Sigmoid colon (tissue), 7 donors: ENCODE results near the gene NTNG1. TPM values are rescaled to one million over a fixed set of nuclear protein-coding genes. Genes with fewer than 3 reads are reported as not detected.

Experiments used
- DNase-seq: peaks from one replicate; pipeline ENCODE4 v3.0.0-alpha.2; 2019
- H3K27ac ChIP-seq, 4 donors: fragments of 200-600 bp; sonication (generic); one replicate each; pipeline ENCODE4 v1.5.1; 2016 to 2019; ENCODE audit warnings: mild to moderate bottlenecking in 1 of 4
- H3K27me3 ChIP-seq, 3 donors: fragments of 200-600 bp; sonication (generic); one replicate each; pipeline ENCODE4 v1.5.1; 2019; ENCODE audit warnings: mild to moderate bottlenecking in 1 of 3
- H3K36me3 ChIP-seq, 4 donors: fragments of 200-600 bp; sonication (generic); one replicate each; pipeline ENCODE4 v1.5.1; 2016 to 2019
- H3K4me1 ChIP-seq, 4 donors: fragments of 200-600 bp; sonication (generic); one replicate each; pipeline ENCODE4 v1.5.1; 2017 to 2019
- H3K4me3 ChIP-seq, 4 donors: fragments of 200-600 bp; sonication (generic); one replicate each; pipeline ENCODE4 v1.5.1; 2017 to 2019; ENCODE audit warnings: mild to moderate bottlenecking in 2 of 4, moderate library complexity in 1 of 4
- H3K9me3 ChIP-seq, 4 donors: fragments of 200-600 bp in 3 of 4; sonication (generic) in 3 of 4; one replicate each; pipeline versions ENCODE4 v1.5.1 to v1.6.1; 2013 to 2019
- CTCF ChIP-seq, 4 experiments: fragments of 450-650 bp in 3 of 4; fragments of 200-600 bp in 1 of 4; IDR thresholded peaks; one replicate each; pipeline ENCODE4 v1.5.1; 2016 to 2019; ENCODE audit warnings: antibody characterized with exemption in 4 of 4, mild to moderate bottlenecking in 3 of 4, moderate library complexity in 2 of 4
- EP300 ChIP-seq, 4 donors: sonication (generic); formaldehyde crosslinking; IDR thresholded peaks; one replicate each; pipeline ENCODE4 v1.6.1; 2017; ENCODE audit warnings: antibody characterized with exemption in 4 of 4
- POLR2A ChIP-seq, 2 donors: fragments of 450-650 bp; IDR thresholded peaks; one replicate each; pipeline ENCODE4 v1.6.1; 2016; ENCODE audit warnings: antibody characterized with exemption in 2 of 2, mild to moderate bottlenecking in 2 of 2, moderate library complexity in 2 of 2
- POLR2AphosphoS5 ChIP-seq, 4 donors: sonication (generic); formaldehyde crosslinking; IDR thresholded peaks; one replicate each; pipeline ENCODE4 v1.6.1; 2017; ENCODE audit warnings: antibody characterized with exemption in 4 of 4
- WGBS, 2 donors: extraction: QIAGEN DNeasy Blood & Tissue Kit; methylation state at CpG; one replicate each; pipeline ENCODE4 v1.1.7; 2013; 5-methylcytosine and 5-hydroxymethylcytosine counted together
- intact Hi-C: fragments of 100-400 bp; cut with DNase I; formaldehyde crosslinking; loops from one replicate; pipeline ENCODE4 v1.15.1; 2023
- polyA plus RNA-seq, 3 donors: library from polyadenylated mRNA; stranded (reverse); fragments of 200-250 nt; gene quantifications; one replicate each; pipeline ENCODE4 v1.2.3, GENCODE V29; 2013
- total RNA-seq, 4 donors: library from RNA; depleted of rRNA; stranded (reverse); fragments of >200 nt; gene quantifications; one replicate each; pipeline ENCODE4 v1.1.0, GENCODE V29; 2016
- donor health status: healthy with polysubstance abuse.
- donor health status: Bipolar disorder and iron deficiency.
- donor health status: healthy.

Gene NTNG1
- total and polyA plus RNA-seq, 7 donors = under 0.01 to 32.5 (median 9.5) TPM; not detected in 1

- Histone ChIP-seq H3K4me3 (no peak overlapping the region), H3K9me3 (no peaks in the 10 kb centered on the region), H3K36me3 (no peaks in the 10 kb centered on the region), H3K27ac (no peak overlapping the region), H3K4me1 (no peaks in the 10 kb centered on the region), H3K27me3 (no peaks in the 10 kb centered on the region)
- DNase-seq = no peak
- WGBS, 2 donors = 57 to 91% methylated on average over 1 of the region's 1 CpG
- intact Hi-C loops = no loop called here
- no peak for TF ChIP-seq POLR2AphosphoS5 (IDR thresholded peaks at IDR 0.05)
- no peak for TF ChIP-seq POLR2A (IDR thresholded peaks at IDR 0.05)
- no peak for TF ChIP-seq CTCF (IDR thresholded peaks at IDR 0.05)
- TF ChIP-seq EP300 (IDR thresholded peaks at IDR 0.05) = no peak
Observed at GRCh38 chr1:107247679-107248078, 106.8 kb downstream of the NTNG1 start.

GRCh38 chr1:107250169-107250568 lies 109.3 kb downstream of the NTNG1 start:
- no peaks in the 10 kb centered on the region for H3K27me3 ChIP-seq
- no peak for DNase-seq
- no peak overlapping the region for H3K4me3 ChIP-seq
- 19 to 40% methylated on average over 1 of the region's 1 CpG for WGBS, 2 donors
- H3K36me3 ChIP-seq = no peaks in the 10 kb centered on the region
- no peak overlapping the region for H3K27ac ChIP-seq
- H3K9me3 ChIP-seq = no peaks in the 10 kb centered on the region
- no peaks in the 10 kb centered on the region for H3K4me1 ChIP-seq
- TF ChIP-seq CTCF (IDR thresholded peaks at IDR 0.05) = no peak
- TF ChIP-seq EP300 (IDR thresholded peaks at IDR 0.05) = no peak
- no peak for TF ChIP-seq POLR2AphosphoS5 (IDR thresholded peaks at IDR 0.05)
- no peak for TF ChIP-seq POLR2A (IDR thresholded peaks at IDR 0.05)
- intact Hi-C loops = no loop called here

- DNase-seq = no peak
- Histone ChIP-seq H3K4me3 (no peak overlapping the region), H3K27ac (no peak overlapping the region), H3K9me3 (no peaks in the 10 kb centered on the region), H3K36me3 (no peaks in the 10 kb centered on the region), H3K4me1 (no peaks in the 10 kb centered on the region), H3K27me3 (no peaks in the 10 kb centered on the region)
- TF ChIP-seq EP300 (IDR thresholded peaks at IDR 0.05) = no peak
- TF ChIP-seq POLR2AphosphoS5 (IDR thresholded peaks at IDR 0.05) = no peak
- TF ChIP-seq POLR2A (IDR thresholded peaks at IDR 0.05) = no peak
- no peak for TF ChIP-seq CTCF (IDR thresholded peaks at IDR 0.05)
- WGBS, 2 donors = 63 to 75% methylated on average over 2 of the region's 2 CpGs
- intact Hi-C loops = no loop called here
Observed at GRCh38 chr1:107251083-107251482, 110.2 kb downstream of the NTNG1 start.

GRCh38 chr1:107251839-107252238 lies 111.0 kb downstream of the NTNG1 start:
- intact Hi-C loops = no loop called here
- no peaks in the 10 kb centered on the region for H3K27me3 ChIP-seq
- H3K9me3 ChIP-seq = no peaks in the 10 kb centered on the region
- 72 to 78% methylated on average over 2 of the region's 2 CpGs for WGBS, 2 donors
- no peaks in the 10 kb centered on the region for H3K4me1 ChIP-seq
- no peak overlapping the region for H3K27ac ChIP-seq
- H3K4me3 ChIP-seq = no peak overlapping the region
- H3K36me3 ChIP-seq = no peaks in the 10 kb centered on the region
- TF ChIP-seq POLR2A (IDR thresholded peaks at IDR 0.05) (no peak), CTCF (IDR thresholded peaks at IDR 0.05) (no peak), POLR2AphosphoS5 (IDR thresholded peaks at IDR 0.05) (no peak), EP300 (IDR thresholded peaks at IDR 0.05) (no peak)
- no peak for DNase-seq

GRCh38 chr1:107252271-107252670 lies 111.4 kb downstream of the NTNG1 start:
- 70 to 90% methylated on average over 2 of the region's 2 CpGs for WGBS, 2 donors
- Histone ChIP-seq H3K27ac (no peak overlapping the region), H3K27me3 (no peaks in the 10 kb centered on the region), H3K4me1 (no peaks in the 10 kb centered on the region), H3K4me3 (no peak overlapping the region), H3K9me3 (no peaks in the 10 kb centered on the region), H3K36me3 (no peaks in the 10 kb centered on the region)
- no peak for DNase-seq
- intact Hi-C loops = no loop called here
- no peak for TF ChIP-seq EP300 (IDR thresholded peaks at IDR 0.05)
- TF ChIP-seq CTCF (IDR thresholded peaks at IDR 0.05) = no peak
- TF ChIP-seq POLR2AphosphoS5 (IDR thresholded peaks at IDR 0.05) = no peak
- no peak for TF ChIP-seq POLR2A (IDR thresholded peaks at IDR 0.05)
